Ascending aorta (tissue), 2 donors: ENCODE measurements around the gene UBE2F. TPM values are rescaled to one million over a fixed set of nuclear protein-coding genes. Genes with fewer than 3 reads are reported as not detected.

Experiments used
- DNase-seq, 2 donors: peaks; one replicate each; pipeline ENCODE4 v3.0.0-alpha.2; 2019; ENCODE audit warnings: low spot score in 2 of 2
- H3K27ac ChIP-seq, 2 donors: fragments of 200-600 bp; sonication (generic); one replicate each; pipeline ENCODE4 v1.5.1; 2016 to 2017; ENCODE audit warnings: mild to moderate bottlenecking in 1 of 2
- H3K27me3 ChIP-seq: fragments of 200-600 bp; sonication (generic); one replicate; pipeline ENCODE4 v1.5.1; 2017
- H3K36me3 ChIP-seq, 2 donors: fragments of 200-600 bp; sonication (generic); one replicate each; pipeline ENCODE4 v1.5.1; 2016
- H3K4me1 ChIP-seq, 2 donors: fragments of 200-600 bp; sonication (generic); one replicate each; pipeline ENCODE4 v1.5.1; 2016 to 2017; ENCODE audit warnings: mild to moderate bottlenecking in 1 of 2
- H3K4me3 ChIP-seq, 2 donors: fragments of 200-600 bp; sonication (generic); one replicate each; pipeline ENCODE4 v1.5.1; 2016 to 2017; ENCODE audit warnings: mild to moderate bottlenecking in 1 of 2
- H3K9me3 ChIP-seq, 2 donors: fragments of 200-600 bp; sonication (generic); one replicate each; pipeline ENCODE4 v1.5.1; 2016
- CTCF ChIP-seq, 3 experiments: fragments of 200-600 bp in 2 of 3; fragments of 450-650 bp in 1 of 3; sonication (generic) in 2 of 3; IDR thresholded peaks; one replicate each; pipeline ENCODE4 v1.5.1; 2016 to 2019; ENCODE audit warnings: antibody characterized with exemption in 3 of 3, mild to moderate bottlenecking in 1 of 3, moderate library complexity in 1 of 3
- intact Hi-C: fragments of 100-400 bp; cut with DNase I; formaldehyde crosslinking; loops from one replicate; pipeline ENCODE4 v1.15.1; 2023
- total RNA-seq: library from RNA; depleted of rRNA; stranded (reverse); fragments of >200 nt; gene quantifications from one replicate; pipeline ENCODE4 v1.1.0, GENCODE V29; 2016

Gene UBE2F
- 50.7 TPM for total RNA-seq

DNA sequence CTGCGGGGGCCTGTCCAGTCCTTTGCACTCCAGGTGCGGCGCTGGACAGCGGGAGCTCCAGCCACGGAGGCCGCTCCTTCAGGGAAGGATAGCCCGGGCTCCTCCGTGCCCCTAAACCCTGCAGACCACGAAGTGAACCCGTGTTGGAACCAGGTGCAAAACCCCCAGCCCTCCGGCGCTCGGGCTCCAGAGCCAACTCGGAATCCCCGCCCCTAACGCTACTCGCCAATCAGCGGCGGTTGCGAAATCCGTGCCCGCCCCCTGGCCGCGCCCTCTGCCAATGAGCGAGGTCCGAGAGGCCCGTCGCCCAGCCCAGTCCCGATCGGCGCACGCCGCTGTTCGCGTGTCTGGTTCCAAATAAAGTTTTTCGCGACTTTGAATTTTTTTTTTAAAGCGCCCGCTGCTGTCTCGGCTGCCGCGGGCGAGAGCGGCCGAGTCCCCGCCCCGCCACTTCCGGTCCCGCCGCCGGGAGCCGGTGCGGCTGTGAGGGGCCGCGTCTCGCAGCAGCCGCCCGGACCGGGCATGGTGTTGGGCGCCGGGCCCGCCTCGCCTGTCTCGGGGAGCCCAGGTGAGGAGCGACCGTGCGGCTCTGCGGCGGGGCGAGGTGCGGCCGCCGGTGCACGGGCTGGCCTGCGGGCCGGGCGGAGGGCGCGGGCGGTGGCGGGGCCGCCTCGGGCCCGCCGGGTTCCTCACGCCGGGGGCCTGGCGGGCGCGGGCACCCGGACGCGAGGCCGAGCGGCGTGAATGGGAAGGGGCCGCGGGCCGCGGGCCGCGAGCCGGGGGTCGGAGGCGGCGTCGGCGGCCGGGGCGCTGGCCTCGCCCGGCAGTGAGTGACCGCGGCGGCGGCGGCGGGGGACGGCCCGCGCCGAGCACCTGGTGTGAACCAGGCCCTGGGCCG is at the start of gene UBE2F:
TSS of gene UBE2F (plus strand) at position 450 of the 898 bp plus-strand sequence. CDS start 6,094 bp downstream, outside the sequence.
- peaks cover 7 to 9% of the 10 kb centered on the region in 2 donors for H3K9me3 ChIP-seq
- no peaks in the 10 kb centered on the region for H3K36me3 ChIP-seq
- no peaks in the 10 kb centered on the region for H3K27me3 ChIP-seq
- H3K27ac ChIP-seq, result peak within 1 kb of the TSS; percentile 61 to 69
- intact Hi-C loops, result loop anchor here (1.0 to 2.0 kb wide), 4 partner anchors 30 to 108 kb away; partner anchors contain the start of gene RAMP1
- no peak for TF ChIP-seq CTCF (IDR thresholded peaks at IDR 0.05)
- H3K4me3 ChIP-seq, result peak within 1 kb of the TSS; percentile 82 to 87
- DNase-seq, result peak; percentile 84 to 98
- H3K4me1 ChIP-seq, result peaks cover 20 to 31% of the 10 kb centered on the region in 2 donors

- peaks cover 8 to 27% of the 10 kb centered on the region in 2 donors for H3K36me3 ChIP-seq
- H3K4me3 ChIP-seq, result no peak overlapping the region
- no peak for DNase-seq
- H3K27ac ChIP-seq, result peak overlapping the region; percentile 91 to 94
- TF ChIP-seq CTCF (IDR thresholded peaks at IDR 0.05), result no peak
- no peaks in the 10 kb centered on the region for H3K9me3 ChIP-seq
- H3K4me1 ChIP-seq, result peaks cover 5 to 22% of the 10 kb centered on the region in 2 donors
- no peaks in the 10 kb centered on the region for H3K27me3 ChIP-seq
- intact Hi-C loops, result no loop called here
These were observed 49.0 kb upstream of the UBE2F start for GRCh38 chr2:237917696-237918374.

GRCh38 chr2:237919593-237919992 is 47.2 kb upstream of the UBE2F start:
- H3K9me3 ChIP-seq, result no peaks in the 10 kb centered on the region
- no peaks in the 10 kb centered on the region for H3K27me3 ChIP-seq
- peak overlapping the region; percentile 91 to 94 for H3K27ac ChIP-seq
- H3K4me1 ChIP-seq, result peaks cover 9 to 31% of the 10 kb centered on the region in 2 donors
- H3K4me3 ChIP-seq, result no peak overlapping the region
- intact Hi-C loops, result no loop called here
- peaks cover 0 to 12% of the 10 kb centered on the region in 2 donors for H3K36me3 ChIP-seq
- DNase-seq, result no peak
- TF ChIP-seq CTCF (IDR thresholded peaks at IDR 0.05), result no peak

- Histone ChIP-seq H3K9me3 (no peaks in the 10 kb centered on the region), H3K27me3 (no peaks in the 10 kb centered on the region), H3K4me1 (peaks cover 9 to 31% of the 10 kb centered on the region in 2 donors), H3K4me3 (no peak overlapping the region), H3K27ac (peak overlapping the region; percentile 91 to 94), H3K36me3 (peaks cover 0 to 9% of the 10 kb centered on the region in 2 donors)
- intact Hi-C loops, result loop anchor here (5.0 kb wide), 3 partner anchors 77 to 342 kb away; partner anchors contain the start of gene HES6
- DNase-seq, result no peak
- no peak for TF ChIP-seq CTCF (IDR thresholded peaks at IDR 0.05)
These were observed 46.1 kb upstream of the UBE2F start for GRCh38 chr2:237920673-237921072.

DNA sequence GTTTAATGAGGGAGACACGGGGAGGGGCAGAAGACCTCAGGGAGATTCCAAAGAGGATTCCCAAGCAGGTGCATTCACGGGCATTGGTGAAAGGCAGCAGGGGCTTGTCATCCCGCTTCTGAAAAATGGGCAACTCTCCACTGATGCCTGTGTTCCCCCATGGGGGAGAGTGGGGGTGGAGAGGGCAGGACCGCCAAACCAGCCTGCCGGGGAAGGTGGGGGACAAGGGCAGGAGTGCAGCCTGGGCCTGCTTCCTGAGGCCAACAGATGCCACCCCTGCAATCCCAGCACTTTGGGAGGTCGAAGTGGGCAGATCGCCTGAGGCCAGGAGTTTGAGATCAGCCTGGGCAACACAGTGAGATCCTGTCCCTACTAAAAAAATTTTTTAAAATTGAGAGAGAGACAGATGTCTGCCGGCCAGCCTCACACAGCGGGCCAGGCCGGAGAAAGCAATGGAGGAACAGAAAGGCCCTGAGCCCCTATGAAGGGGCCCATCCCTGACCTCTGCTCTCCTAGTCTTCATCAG is 44.8 kb upstream of the UBE2F start:
- Histone ChIP-seq H3K27ac (peak overlapping the region; percentile 91 to 94), H3K36me3 (peaks cover 0 to 9% of the 10 kb centered on the region in 2 donors), H3K4me3 (no peak overlapping the region), H3K9me3 (no peaks in the 10 kb centered on the region), H3K27me3 (no peaks in the 10 kb centered on the region), H3K4me1 (peaks cover 9 to 31% of the 10 kb centered on the region in 2 donors)
- TF ChIP-seq CTCF (IDR thresholded peaks at IDR 0.05), result no peak
- DNase-seq, result no peak
- intact Hi-C loops, result loop anchor here (2.0 to 5.0 kb wide), 6 partner anchors 17 to 340 kb away; partner anchors contain the start of genes HES6, SCLY and UBE2F
